Prostate gland (tissue), 2 donors: Measurements from ENCODE around the gene ATP11B.

ENCODE experiments used
- CTCF ChIP-seq, 4 experiments: fragments of 200-600 bp in 2 of 4; fragments of 450-650 bp in 2 of 4; sonication (generic) in 2 of 4; IDR thresholded peaks; 1 replicate in 3 of 4; 2 replicates in 1 of 4; pipeline ENCODE4 v1.5.1; 2016 to 2019; ENCODE audit warnings: antibody characterized with exemption in 4 of 4, mild to moderate bottlenecking in 2 of 4, moderate library complexity in 2 of 4
- POLR2A ChIP-seq: fragments of 450-650 bp; IDR thresholded peaks from one replicate; pipeline ENCODE4 v1.6.1; 2016; ENCODE audit warnings: antibody characterized with exemption, mild to moderate bottlenecking

GRCh38 chr3:182807061-182807460 lies 13.8 kb downstream of the ATP11B start:
- TF ChIP-seq CTCF (IDR thresholded peaks at IDR 0.05) (no peak), POLR2A (no peak)
